ENCODE measurements around the gene MYOM3.
"Not testable (repeated sequence)": the region's sequence is repeated elsewhere in the genome, so short reads cannot be mapped to it uniquely, and the experiment has no call there.

MYOM3 gene

DNA sequence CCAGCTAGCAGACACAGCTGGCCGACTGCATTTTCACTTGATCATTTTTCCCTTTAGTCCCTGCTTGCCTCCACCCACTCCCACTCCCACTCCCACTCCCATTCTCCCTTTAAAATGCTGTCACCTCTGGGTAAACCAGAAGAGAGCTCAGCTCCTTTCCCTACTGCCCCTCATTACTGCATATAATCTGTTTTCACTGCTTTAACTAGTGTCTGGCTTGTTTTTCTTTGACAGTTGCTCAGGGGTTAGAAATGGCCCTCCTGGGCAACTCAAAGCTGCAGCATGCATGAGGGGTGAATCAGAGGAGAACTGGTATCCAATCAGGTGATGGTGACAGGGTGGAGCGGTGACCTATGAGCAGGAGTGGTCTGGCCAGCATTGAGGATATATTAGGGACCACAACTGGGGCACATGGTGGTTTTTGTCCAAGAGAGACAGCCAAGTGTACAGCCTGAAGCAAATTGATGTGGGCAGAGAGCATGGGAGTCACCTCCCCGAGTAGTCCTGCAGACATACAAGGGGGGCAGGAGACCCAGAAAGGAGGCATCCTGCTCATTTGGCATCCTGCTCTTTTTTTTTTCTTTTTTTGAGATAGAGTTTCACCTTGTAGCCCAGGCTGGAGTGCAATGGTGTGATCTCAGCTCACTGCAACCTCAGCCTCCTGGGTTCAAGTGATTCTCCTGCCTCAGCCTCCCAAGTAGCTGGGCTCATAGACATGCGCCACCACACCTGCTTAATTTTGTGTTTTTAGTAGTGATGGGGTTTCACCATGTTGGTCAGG is 89.2 kb downstream of the MYOM3 start:
- DNase-seq, result peak; percentile 87

DNA sequence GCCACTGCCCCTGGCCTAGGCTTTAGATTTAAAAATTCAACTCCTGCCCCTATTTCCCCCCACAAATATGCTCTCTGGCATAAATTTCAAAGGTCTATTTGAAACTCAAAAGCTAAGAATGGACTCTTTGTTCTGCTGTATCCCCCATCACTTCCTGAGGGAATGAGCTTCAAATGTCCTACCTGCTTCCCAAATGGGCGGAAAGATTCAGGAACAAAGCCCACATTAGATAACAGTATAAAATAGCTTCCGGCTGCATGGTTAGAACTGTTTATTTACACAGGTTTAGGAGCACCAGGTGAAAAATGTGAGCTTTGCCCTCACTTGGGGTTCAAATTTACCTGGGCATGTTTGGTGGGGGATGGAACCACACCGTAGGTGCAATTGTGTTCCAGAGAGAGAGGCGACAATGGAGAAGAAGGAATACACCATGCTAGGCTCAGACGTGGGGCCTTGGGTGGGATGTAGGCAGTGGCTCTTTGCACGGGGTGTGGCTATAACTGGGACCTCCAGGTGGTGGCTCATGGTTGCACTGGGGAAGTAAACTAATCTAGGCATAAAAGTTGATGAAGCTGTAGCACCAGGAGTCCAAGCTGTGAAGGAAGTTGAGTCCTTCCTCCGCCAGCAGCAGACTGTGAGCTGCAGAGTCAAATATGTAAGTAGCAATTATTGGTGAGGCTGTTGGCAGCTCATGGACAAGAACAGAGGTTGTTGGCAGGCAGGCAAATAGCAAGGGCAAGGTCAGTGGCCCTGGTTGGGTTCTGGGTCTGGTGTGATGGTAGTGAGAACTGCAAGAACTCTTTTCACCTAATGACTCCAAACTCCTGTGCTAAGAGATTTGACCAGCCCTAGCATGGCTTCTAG is 90.3 kb downstream of the MYOM3 start:
- DNase-seq, result no peak

DNA sequence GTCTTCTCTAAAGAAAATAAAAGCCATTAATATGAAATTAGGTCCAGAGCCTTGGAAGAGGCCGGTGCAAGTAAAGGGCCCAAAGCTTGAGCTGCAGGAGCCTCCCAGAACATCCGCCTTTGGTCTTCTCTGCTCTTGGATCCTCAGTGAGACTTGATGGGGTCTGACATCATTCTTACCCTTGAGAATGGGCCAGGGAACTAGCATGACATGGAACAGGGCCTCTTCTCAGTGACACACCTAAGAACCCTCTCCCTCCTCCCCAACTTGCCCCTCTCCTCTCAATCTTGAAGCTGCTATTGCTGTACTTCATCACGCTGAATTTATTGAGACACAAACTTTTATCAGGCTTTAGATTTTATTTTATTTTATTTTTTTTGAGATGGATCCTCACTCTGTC is 91.5 kb downstream of the MYOM3 start:
- DNase-seq, result no peak

DNA sequence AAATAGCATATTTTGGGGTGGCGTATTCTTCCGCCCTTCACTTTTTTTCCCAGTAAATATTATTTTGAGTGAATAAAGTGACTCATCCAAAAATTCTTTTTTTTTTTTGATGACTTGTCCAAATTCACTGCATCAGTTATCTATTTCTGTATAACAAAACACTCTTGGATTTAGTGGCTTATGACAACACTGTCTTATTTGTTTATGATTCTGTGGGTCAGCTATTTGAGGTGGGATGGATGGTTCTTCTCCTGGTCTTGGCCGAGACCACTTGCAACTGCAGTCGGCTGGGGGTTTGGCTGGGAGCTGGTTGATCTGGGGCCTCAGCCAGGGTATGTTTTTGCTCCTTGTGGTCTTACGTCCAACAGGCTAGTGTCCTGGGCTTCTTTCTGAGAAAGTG is 91.9 kb downstream of the MYOM3 start:
- no peak for DNase-seq

DNA sequence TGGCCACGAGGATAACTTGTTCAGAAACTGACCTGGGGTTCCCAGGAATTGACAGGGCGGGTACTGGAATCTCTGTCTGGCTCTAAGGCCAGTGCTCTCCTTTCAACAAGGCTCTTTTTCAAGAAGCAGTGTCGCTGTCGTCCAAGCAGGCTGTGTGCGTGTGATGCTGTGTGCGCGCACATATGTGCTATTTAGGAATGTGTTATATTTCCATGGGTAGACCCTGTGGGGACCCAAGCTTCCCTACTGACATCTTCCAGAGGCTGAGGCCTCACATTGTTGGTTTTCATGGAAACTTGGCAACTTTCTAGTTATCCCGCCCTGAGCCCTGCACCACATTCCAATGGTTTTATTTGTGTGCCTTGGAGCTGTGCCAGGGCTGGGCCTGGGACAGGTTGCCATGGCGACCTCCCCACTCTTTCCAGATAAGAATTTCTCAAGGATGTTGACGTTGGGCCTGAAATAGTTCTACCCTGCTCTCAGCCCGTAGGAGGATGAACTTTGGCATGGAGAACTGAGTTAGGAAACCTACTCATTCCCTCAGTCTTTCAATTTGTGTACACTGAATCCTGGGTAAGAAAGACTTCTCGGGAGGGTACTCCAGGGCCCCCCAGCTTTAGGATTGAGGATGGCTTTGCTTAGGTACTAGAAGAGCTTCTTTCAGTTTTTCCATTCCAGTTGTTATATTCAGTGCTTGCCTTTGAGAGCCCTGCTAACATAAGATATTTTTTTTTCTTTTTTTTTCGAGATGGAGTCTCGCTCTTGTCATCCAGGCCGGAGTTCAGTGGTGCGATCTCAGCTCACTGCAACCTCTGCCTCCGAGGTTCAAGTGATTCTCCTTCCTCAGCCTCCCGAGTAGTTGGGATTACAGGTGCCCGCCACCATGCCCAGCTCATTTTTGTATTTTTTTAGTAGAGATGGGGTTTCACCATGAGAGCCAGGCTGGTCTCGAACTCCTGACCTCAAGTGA is 93.0 kb downstream of the MYOM3 start:
- peak; percentile 97 for DNase-seq

DNA sequence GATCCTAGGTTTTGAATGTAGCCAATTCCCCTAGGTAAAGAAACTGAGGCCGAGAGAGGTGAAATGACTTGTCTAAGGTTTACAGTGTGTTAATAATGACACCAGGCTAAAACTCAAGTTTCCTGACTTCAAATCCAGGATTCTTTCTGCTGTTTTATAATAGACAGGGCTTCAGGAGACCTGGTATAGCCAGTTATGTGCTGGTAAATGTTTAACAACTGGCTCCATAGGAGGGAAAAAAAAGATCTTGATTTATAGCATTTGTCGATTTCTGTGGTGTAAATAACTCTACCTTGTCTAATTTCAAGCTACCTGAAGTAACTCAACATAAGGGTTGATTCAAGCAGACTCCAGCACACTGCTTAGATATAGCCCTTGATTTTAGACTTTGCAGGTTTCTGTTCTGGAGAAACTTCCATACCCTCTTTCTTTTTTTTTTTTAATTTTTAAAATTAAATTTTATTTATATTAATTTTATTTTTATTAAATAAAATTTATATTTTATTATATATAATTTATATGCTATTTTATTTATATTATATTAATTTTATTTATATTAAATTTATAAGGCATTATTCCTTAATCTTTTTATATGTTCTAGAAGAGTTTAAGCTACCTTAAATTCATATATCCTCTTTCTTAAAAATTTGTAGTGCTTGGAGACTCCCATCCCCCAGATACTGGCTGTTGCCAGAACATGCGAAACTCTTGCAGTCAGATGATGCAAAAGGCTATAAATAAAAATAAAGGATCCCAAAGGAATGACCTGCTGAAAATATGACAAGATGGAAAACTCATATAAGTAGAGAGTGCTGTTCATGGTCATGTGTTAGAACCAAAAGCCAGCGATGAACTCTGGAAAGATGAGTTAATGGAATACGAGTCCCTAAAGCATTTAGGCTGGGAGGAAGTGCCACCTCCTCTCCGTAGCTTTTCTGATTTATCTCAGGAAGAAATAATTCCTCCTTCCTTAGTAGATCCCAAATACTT is 96.4 kb downstream of the MYOM3 start:
- no peak for DNase-seq

DNA sequence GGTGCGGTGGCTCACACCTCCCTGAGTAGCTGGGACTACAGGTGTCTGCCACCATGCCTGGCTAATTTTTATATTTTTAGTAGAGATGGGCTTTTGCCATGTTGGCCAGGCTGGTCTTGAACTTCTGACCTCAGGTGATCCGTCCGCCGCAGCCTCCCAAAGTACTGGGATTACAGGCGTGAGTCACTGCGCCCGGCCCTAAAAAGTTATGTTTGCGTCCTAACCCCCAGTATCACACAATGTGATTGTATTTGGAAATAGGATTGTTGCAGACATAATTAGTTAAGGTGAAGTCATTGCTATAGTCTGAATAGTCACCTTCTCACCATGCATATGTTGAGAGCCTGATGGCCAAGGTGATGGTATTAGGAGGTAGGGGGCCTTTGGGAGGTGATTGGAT is 99.1 kb downstream of the MYOM3 start:
- DNase-seq, result not testable (repeated sequence)

GRCh38 chr1:24010650-24011049 is 101.3 kb downstream of the MYOM3 start:
- DNase-seq, result no peak

- peak; percentile 31 for DNase-seq
Observed at GRCh38 chr1:24009406-24009805, 102.5 kb downstream of the MYOM3 start.

DNA sequence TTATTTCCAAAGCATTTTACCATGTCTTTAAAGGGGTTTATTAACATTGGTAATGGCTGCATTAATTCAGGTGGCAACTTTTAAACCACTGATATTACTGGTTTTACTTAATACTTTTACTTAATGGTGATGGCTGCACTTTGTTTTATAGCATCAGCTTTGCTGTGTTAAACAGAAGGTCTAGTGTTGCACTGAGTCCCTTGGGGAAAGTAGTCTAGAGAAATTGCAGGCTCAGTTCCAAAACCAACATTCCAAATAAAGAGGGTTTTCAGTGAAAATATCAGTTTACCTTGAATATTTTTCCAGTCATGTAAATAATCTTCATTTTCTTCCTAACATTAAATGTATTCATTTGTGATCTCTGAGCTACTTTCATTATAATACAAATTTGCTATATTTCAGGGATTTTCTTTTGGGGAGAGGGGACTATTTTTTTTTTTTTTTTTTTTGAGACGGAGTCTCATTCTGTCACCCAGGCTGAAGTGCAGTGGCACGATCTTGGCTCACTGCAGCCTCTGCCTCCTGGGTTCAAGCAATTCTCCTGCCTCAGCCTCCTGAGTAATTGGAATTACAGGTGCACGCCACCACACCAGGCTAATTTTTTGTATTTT is 103.3 kb downstream of the MYOM3 start:
- DNase-seq, result not testable (repeated sequence)

- DNase-seq, result no peak
Observed at GRCh38 chr1:24007079-24007478, 104.9 kb downstream of the MYOM3 start.
